Activated CD4-positive, alpha-beta T cell treated with anti-CD3 and anti-CD28 coated beads for 36 hours (primary cell): ENCODE results near the gene TCF12. TPM values are rescaled to one million over a fixed set of nuclear protein-coding genes. Genes with fewer than 3 reads are reported as not detected.

ENCODE experiments used
- ATAC-seq: fragments of 200-7000 bp; cut with Tn5 transposase; one replicate; pipeline ENCODE4 v1.10.0; 2021; ENCODE audit warnings: mild to moderate bottlenecking, moderate library complexity
- CTCF ChIA-PET: fragments of 350-600 bp; sonication (Branson Sonifier 250); formaldehyde crosslinking; loops from one replicate; lab custom pipeline; 2021; ENCODE audit warnings: antibody characterized with exemption; lab: Charles Lee
- POLR2A ChIA-PET: fragments of 350-600 bp; sonication (Branson Sonifier 250); formaldehyde crosslinking; loops from one replicate; lab custom pipeline; 2021; ENCODE audit warnings: antibody characterized with exemption, inconsistent platforms; lab: Charles Lee
- DNase-seq: peaks from one replicate; pipeline ENCODE4 v3.0.0-alpha.2; 2020
- H3K27ac Mint-ChIP-seq: one replicate; pipeline ENCODE4 v1.8.0; 2021; ENCODE audit warnings: mixed read lengths
- H3K27me3 Mint-ChIP-seq: one replicate; pipeline ENCODE4 v1.8.0; 2021; ENCODE audit warnings: mixed read lengths
- H3K36me3 Mint-ChIP-seq: one replicate; pipeline ENCODE4 v1.8.0; 2021; ENCODE audit warnings: low read depth, mixed read lengths
- H3K4me1 Mint-ChIP-seq: one replicate; pipeline ENCODE4 v1.8.0; 2021; ENCODE audit warnings: mixed read lengths
- H3K4me3 Mint-ChIP-seq: one replicate; pipeline ENCODE4 v1.8.0; 2021; ENCODE audit warnings: mild to moderate bottlenecking, moderate library complexity, mixed read lengths
- H3K9me3 Mint-ChIP-seq: one replicate; pipeline ENCODE4 v1.8.0; 2021; ENCODE audit warnings: low read depth, mixed read lengths
- intact Hi-C, 2 experiments: fragments of 100-400 bp; cut with DNase I in 1 of 2; cut with micrococcal nuclease in 1 of 2; formaldehyde crosslinking; loops; one replicate each; pipeline versions ENCODE4 v1.14.2 to v1.15.1; 2022 to 2024; cut with DNase I, micrococcal nuclease
- total RNA-seq, 2 experiments: library from RNA; stranded (reverse); gene quantifications; one replicate each; pipeline ENCODE4 v1.2.3, GENCODE V29; 2021

TCF12 gene
- total RNA-seq, 2 experiments from 2014 or later = 61.1 to 74.9 TPM

GRCh38 chr15:57298843-57299550 lies 380.6 kb downstream of the TCF12 start:
- DNase-seq (no peak), ATAC-seq (no peak)
- Mint-ChIP-seq H3K4me3 (no peak overlapping the region), H3K4me1 (peaks cover 3% of the 10 kb centered on the region), H3K9me3 (no peaks in the 10 kb centered on the region), H3K27ac (no peak overlapping the region), H3K27me3 (no peaks in the 10 kb centered on the region), H3K36me3 (no peaks in the 10 kb centered on the region)
- CTCF ChIA-PET = no interaction called here
- POLR2A ChIA-PET = no interaction called here
- intact Hi-C loops = no loop called here

GRCh38 chr15:57301307-57301706 lies 382.9 kb downstream of the TCF12 start:
- Mint-ChIP-seq H3K9me3 (no peaks in the 10 kb centered on the region), H3K36me3 (no peaks in the 10 kb centered on the region), H3K27me3 (peaks cover 7% of the 10 kb centered on the region), H3K27ac (no peak overlapping the region), H3K4me1 (peaks cover 6% of the 10 kb centered on the region), H3K4me3 (no peak overlapping the region)
- CTCF ChIA-PET = interaction anchor here (1.0 kb wide), 1 partner anchor 12 kb away, joined by 3 read pairs; no protein-coding TSS in a partner anchor
- POLR2A ChIA-PET = no interaction called here
- DNase-seq (no peak), ATAC-seq (no peak)
- intact Hi-C loops = loop anchor here (10.0 kb wide), 2 partner anchors 387 to 417 kb away; partner anchors contain the start of gene TCF12 (in 1 of the 2)

- Mint-ChIP-seq H3K4me3 (no peak overlapping the region), H3K27ac (no peak overlapping the region), H3K4me1 (peaks cover 9% of the 10 kb centered on the region), H3K36me3 (no peaks in the 10 kb centered on the region), H3K9me3 (no peaks in the 10 kb centered on the region), H3K27me3 (peaks cover 7% of the 10 kb centered on the region)
- no peak for DNase-seq
- no peak for ATAC-seq
- intact Hi-C loops = loop anchor here (10.0 kb wide), 2 partner anchors 388 to 418 kb away; partner anchors contain the start of gene TCF12 (in 1 of the 2)
- POLR2A ChIA-PET = no interaction called here
- CTCF ChIA-PET = no interaction called here
These were observed 384.3 kb downstream of the TCF12 start for GRCh38 chr15:57302640-57303257.

GRCh38 chr15:57305009-57305408 lies 386.6 kb downstream of the TCF12 start:
- CTCF ChIA-PET = interaction anchor here (0.7 to 4.8 kb wide), 5 partner anchors 156 to 813 kb away, joined by 3 to 64 read pairs (median 6); no protein-coding TSS in a partner anchor
- DNase-seq (no peak), ATAC-seq (no peak)
- Mint-ChIP-seq H3K4me1 (peaks cover 6% of the 10 kb centered on the region), H3K27me3 (peaks cover 7% of the 10 kb centered on the region), H3K36me3 (no peaks in the 10 kb centered on the region), H3K4me3 (no peak overlapping the region), H3K9me3 (no peaks in the 10 kb centered on the region), H3K27ac (no peak overlapping the region)
- intact Hi-C loops = loop anchor here (5.0 to 10.0 kb wide), 4 partner anchors 288 to 813 kb away; partner anchors contain the start of gene TCF12 (in 1 of the 2)
- POLR2A ChIA-PET = no interaction called here

GRCh38 chr15:57306161-57306943 lies 387.9 kb downstream of the TCF12 start:
- DNase-seq (peak; percentile 92), ATAC-seq (peak; percentile 92)
- Mint-ChIP-seq H3K27me3 (peaks cover 7% of the 10 kb centered on the region), H3K9me3 (no peaks in the 10 kb centered on the region), H3K4me1 (peaks cover 6% of the 10 kb centered on the region), H3K36me3 (no peaks in the 10 kb centered on the region), H3K27ac (no peak overlapping the region), H3K4me3 (peak overlapping the region; percentile 49)
- POLR2A ChIA-PET = no interaction called here
- intact Hi-C loops = loop anchor here (1.0 to 10.0 kb wide), 9 partner anchors 160 to 815 kb away; partner anchors contain the start of gene TCF12 (in 2 of the 2)
- CTCF ChIA-PET = interaction anchor here (0.6 to 4.8 kb wide), 24 partner anchors 9 to 815 kb away, joined by 3 to 64 read pairs (median 4); no protein-coding TSS in a partner anchor

- Mint-ChIP-seq H3K27me3 (peaks cover 7% of the 10 kb centered on the region), H3K4me1 (peaks cover 6% of the 10 kb centered on the region), H3K4me3 (peak overlapping the region; percentile 49), H3K27ac (no peak overlapping the region), H3K9me3 (no peaks in the 10 kb centered on the region), H3K36me3 (no peaks in the 10 kb centered on the region)
- intact Hi-C loops = loop anchor here (1.0 to 10.0 kb wide), 9 partner anchors 160 to 816 kb away; partner anchors contain the start of gene TCF12 (in 2 of the 2)
- POLR2A ChIA-PET = no interaction called here
- DNase-seq (no peak), ATAC-seq (peak; percentile 12)
- CTCF ChIA-PET = interaction anchor here (0.6 to 4.8 kb wide), 18 partner anchors 10 to 815 kb away, joined by 3 to 64 read pairs (median 4); partner anchors contain the start of gene TCF12
These were observed 388.5 kb downstream of the TCF12 start for GRCh38 chr15:57306944-57307411.

- H3K36me3 Mint-ChIP-seq = no peaks in the 10 kb centered on the region
- ChIA-PET POLR2A (no interaction called here), CTCF (interaction anchor here (0.8 to 4.8 kb wide), 9 partner anchors 23 to 814 kb away, joined by 3 to 64 read pairs (median 4); partner anchors contain the start of gene TCF12)
- H3K27ac Mint-ChIP-seq = no peak overlapping the region
- DNase-seq (no peak), ATAC-seq (no peak)
- H3K4me3 Mint-ChIP-seq = no peak overlapping the region
- intact Hi-C loops = loop anchor here (2.0 to 10.0 kb wide), 5 partner anchors 161 to 815 kb away; partner anchors contain the start of gene TCF12 (in 1 of the 2)
- peaks cover 6% of the 10 kb centered on the region for H3K4me1 Mint-ChIP-seq
- no peaks in the 10 kb centered on the region for H3K9me3 Mint-ChIP-seq
- H3K27me3 Mint-ChIP-seq = peaks cover 7% of the 10 kb centered on the region
These were observed 389.2 kb downstream of the TCF12 start for GRCh38 chr15:57307527-57308169.

GRCh38 chr15:57308170-57308545 lies 389.7 kb downstream of the TCF12 start:
- DNase-seq = no peak
- ChIA-PET CTCF (interaction anchor here (0.8 to 4.8 kb wide), 2 partner anchors 162 to 819 kb away, joined by 3 to 64 read pairs; no protein-coding TSS in a partner anchor), POLR2A (no interaction called here)
- no peak for ATAC-seq
- H3K9me3 Mint-ChIP-seq = no peaks in the 10 kb centered on the region
- intact Hi-C loops = loop anchor here (5.0 to 10.0 kb wide), 4 partner anchors 291 to 816 kb away; partner anchors contain the start of gene TCF12 (in 1 of the 2)
- no peaks in the 10 kb centered on the region for H3K36me3 Mint-ChIP-seq
- peaks cover 6% of the 10 kb centered on the region for H3K4me1 Mint-ChIP-seq
- H3K4me3 Mint-ChIP-seq = no peak overlapping the region
- no peak overlapping the region for H3K27ac Mint-ChIP-seq
- peaks cover 9% of the 10 kb centered on the region for H3K27me3 Mint-ChIP-seq

- ATAC-seq (no peak), DNase-seq (no peak)
- no peak overlapping the region for H3K4me3 Mint-ChIP-seq
- ChIA-PET POLR2A (no interaction called here), CTCF (interaction anchor here (0.5 to 0.7 kb wide), 2 partner anchors 244 to 343 kb away, joined by 3 to 4 read pairs; no protein-coding TSS in a partner anchor)
- no peaks in the 10 kb centered on the region for H3K36me3 Mint-ChIP-seq
- peaks cover 8% of the 10 kb centered on the region for H3K27me3 Mint-ChIP-seq
- H3K27ac Mint-ChIP-seq = no peak overlapping the region
- intact Hi-C loops = loop anchor here (5.0 to 10.0 kb wide), 4 partner anchors 293 to 818 kb away; partner anchors contain the start of gene TCF12 (in 1 of the 2)
- H3K9me3 Mint-ChIP-seq = no peaks in the 10 kb centered on the region
- peaks cover 6% of the 10 kb centered on the region for H3K4me1 Mint-ChIP-seq
These were observed 391.7 kb downstream of the TCF12 start for GRCh38 chr15:57309856-57310760.
